Measurements from ENCODE around the gene TMEM150B.
"Not testable (repeated sequence)": the region's sequence is repeated elsewhere in the genome, so short reads cannot be mapped to it uniquely, and the experiment has no call there.

DNA sequence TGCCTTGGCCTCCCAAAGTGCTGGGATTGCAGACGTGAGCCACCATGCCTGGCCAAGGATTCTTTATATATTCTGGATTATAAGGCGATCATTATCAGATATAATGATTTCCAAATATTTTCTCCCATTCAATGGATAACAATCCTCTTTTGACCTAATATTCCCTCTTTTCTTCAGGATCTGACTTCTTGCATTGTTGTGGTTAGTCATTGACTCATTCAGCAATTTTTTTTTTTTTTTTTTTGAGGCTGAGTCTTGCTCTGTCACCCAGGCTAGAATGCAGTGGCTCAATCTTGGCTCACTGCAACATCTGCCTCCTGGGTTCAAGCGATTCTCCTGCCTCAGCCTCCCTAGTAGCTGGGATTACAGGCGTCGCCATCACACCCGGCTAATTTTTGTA, 4.7 kb upstream of the TMEM150B start:
- TF ChIP-seq EZH2phosphoT487 (IDR thresholded peaks at IDR 0.05; ENCODE audit: borderline replicate concordance, low read length), result not testable (repeated sequence)
- TF ChIP-seq, protein P1, sequence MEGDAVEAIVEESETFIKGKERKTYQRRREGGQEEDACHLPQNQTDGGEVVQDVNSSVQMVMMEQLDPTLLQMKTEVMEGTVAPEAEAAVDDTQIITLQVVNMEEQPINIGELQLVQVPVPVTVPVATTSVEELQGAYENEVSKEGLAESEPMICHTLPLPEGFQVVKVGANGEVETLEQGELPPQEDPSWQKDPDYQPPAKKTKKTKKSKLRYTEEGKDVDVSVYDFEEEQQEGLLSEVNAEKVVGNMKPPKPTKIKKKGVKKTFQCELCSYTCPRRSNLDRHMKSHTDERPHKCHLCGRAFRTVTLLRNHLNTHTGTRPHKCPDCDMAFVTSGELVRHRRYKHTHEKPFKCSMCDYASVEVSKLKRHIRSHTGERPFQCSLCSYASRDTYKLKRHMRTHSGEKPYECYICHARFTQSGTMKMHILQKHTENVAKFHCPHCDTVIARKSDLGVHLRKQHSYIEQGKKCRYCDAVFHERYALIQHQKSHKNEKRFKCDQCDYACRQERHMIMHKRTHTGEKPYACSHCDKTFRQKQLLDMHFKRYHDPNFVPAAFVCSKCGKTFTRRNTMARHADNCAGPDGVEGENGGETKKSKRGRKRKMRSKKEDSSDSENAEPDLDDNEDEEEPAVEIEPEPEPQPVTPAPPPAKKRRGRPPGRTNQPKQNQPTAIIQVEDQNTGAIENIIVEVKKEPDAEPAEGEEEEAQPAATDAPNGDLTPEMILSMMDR (conservative IDR thresholded peaks at IDR 0.05; ENCODE audit: low read depth, low read length), result not testable (repeated sequence)

All from PC-3 (cell line).